Limb (tissue), 2 donors: ENCODE measurements around the gene NFKB1.
"Not testable (repeated sequence)": the region's sequence is repeated elsewhere in the genome, so short reads cannot be mapped to it uniquely, and the experiment has no call there.

Source experiments
- DNase-seq, 2 donors: peaks; one replicate each; pipeline ENCODE4 v3.0.0-alpha.2; 2016; ENCODE audit errors: extremely low spot score in 2 of 2

NFKB1 gene

DNA sequence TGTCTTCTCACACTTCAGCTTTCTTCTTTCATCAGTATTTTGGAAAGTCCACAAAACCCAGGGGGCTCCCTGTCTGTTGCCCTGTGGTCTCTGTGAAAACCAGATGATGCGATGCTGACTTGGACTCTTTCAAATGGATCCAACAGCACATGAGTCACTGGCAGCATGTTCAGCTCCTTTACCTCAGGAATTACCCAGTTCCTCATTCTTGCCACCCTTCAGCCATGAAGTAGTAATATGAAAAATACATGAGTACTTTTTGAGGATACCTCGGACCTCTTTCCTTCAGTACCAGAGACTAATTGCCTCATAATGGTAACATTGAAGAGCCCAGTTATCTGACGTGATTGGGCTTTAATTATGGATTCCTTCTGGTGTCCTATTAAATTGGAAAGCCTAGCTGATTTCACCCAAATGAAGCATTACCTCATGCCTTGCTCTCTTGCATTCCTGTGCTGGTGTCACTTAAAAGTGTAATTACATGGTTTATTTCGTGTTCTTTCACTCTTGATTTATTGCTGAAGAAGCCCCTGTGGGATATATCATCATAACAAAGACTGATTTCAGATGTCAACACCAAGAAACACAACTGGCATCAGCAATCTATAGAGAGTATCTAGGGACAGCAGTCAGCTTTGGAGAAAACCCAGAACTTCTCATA lies 63.4 kb downstream of the NFKB1 start:
- DNase-seq = no peak

GRCh38 chr4:102565696-102566095 lies 64.5 kb downstream of the NFKB1 start:
- DNase-seq = no peak

- no peak for DNase-seq
These were observed 65.3 kb downstream of the NFKB1 start for GRCh38 chr4:102566426-102566825.

DNA sequence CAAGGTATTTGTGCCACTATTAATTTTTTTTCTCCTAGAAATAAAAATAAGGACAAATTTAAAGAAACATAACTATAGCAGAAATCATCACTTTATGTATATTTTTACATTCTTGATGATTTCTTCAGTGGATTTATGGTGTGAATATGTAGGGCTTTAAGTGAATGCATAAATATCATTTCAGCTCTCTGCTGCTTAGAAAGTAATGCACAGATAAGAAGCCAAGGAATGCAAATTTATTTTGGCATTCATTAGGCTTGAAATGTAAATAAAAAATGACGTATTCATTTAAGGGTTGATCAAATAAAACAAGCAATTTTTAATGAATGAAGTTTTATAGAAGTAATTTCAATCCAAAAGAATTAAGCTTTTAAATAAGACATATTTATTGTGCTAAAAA lies 66.3 kb downstream of the NFKB1 start:
- no peak for DNase-seq

DNA sequence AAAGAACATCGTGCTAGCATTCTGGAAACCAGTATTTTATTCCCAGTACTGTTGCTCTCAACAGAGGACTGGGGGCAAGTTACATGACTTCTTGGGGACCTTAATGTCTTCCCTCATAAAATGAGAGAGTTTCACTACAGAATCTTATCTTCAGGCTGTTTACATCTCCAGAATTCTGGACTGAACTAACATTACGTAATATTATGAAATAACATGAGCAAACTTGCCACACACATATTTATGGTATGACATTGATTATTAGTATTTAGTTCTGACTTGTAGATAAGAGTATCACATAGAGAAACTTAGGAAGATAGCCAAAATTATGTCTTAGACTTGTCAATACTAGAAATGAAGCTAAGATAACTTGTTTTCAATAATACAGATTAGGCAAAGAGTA lies 68.0 kb downstream of the NFKB1 start:
- DNase-seq = no peak

DNA sequence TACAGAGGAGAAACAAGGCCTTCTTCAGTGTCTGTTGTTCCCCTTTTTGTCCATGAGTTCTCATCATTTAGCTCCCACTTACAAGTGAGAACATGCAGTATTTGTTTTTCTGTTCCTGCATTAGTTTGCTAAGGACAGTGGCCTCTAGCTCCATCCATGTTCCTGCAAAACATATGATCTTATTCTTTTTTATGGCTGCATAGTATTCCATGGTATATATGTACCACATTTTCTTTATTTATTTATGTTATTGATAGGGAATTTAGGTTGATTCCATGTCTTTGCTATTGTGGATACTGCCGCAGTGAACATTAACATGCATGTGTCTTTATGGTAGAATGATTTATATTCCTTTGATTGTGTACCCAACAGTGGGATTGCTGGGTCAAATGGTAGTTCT lies 69.1 kb downstream of the NFKB1 start:
- not testable (repeated sequence) for DNase-seq

GRCh38 chr4:102572452-102572851 lies 71.3 kb downstream of the NFKB1 start:
- DNase-seq = no peak

- no peak for DNase-seq
These were observed 73.2 kb downstream of the NFKB1 start for GRCh38 chr4:102574317-102574716.

GRCh38 chr4:102575369-102576129 lies 74.4 kb downstream of the NFKB1 start:
- no peak for DNase-seq

- DNase-seq = no peak
These were observed 77.1 kb downstream of the NFKB1 start for GRCh38 chr4:102578270-102578669.

GRCh38 chr4:102578819-102579218 lies 77.7 kb downstream of the NFKB1 start:
- no peak for DNase-seq

DNA sequence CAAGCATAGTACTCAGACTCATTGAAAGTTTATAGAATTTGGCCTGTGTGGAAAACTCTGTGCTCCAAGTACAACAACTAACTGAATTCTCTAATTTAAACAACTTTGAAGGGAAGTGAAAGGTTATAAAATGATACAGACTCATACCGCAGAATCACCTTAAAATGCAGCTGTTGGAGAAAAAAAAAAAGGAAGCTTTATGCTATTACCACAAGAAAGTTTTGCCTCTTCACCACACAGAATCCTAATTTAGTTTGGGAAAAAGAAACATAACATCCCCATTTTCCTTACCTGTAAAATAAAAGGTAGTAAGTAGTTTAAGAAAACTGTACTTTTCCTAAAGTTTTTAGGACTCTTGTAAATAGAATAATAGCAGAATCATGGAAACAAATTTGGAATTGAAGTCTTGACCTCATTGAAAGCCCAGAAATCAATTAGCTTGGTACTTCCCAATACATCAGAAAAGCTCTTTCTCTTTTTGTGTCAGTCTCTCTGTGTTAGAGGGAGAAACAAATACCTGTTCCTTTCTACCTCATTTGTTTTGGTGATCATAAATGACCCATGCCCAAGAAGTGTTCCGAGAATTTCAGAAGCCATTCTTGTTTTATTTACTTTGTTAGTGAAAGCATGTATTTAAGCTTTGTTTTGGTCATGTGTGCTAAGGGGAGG lies 78.8 kb downstream of the NFKB1 start:
- DNase-seq = no peak

DNA sequence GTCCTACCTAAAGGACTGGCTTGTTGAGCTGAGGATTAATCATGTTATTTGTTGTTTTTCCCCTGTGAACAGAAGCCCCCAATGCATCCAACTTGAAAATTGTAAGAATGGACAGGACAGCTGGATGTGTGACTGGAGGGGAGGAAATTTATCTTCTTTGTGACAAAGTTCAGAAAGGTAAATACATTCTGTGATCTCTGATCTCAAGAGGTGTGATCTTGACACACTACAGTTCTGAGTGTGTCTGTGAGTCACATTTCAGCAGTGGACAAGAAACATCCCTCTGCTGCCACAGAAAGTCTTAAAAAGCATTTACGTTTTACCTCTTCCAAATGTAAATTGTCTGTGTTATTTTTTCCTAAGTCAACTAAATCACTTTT lies 79.3 kb downstream of the NFKB1 start:
- DNase-seq = no peak

GRCh38 chr4:102584091-102584490 lies 82.9 kb downstream of the NFKB1 start:
- no peak for DNase-seq

DNA sequence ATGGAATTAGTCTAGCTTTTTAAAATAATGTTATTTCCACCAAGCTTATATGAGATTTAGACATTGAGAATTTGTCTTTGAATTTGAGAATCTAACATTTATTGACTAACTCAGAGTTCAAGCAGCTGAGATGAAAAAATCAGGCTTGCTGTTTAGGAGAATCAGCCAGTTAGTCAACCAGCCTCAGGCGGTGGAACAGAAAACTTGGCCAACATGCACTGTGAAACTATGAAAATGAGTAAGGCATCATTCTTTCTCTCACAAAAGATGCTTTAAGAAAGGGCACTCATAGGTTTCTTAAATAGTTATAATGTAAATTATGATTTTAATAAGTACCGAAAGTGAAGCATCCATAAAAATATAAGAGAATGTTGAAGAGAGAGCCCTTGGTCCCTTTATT lies 84.2 kb downstream of the NFKB1 start:
- no peak for DNase-seq

GRCh38 chr4:102586002-102586643 lies 85.0 kb downstream of the NFKB1 start:
- no peak for DNase-seq

DNA sequence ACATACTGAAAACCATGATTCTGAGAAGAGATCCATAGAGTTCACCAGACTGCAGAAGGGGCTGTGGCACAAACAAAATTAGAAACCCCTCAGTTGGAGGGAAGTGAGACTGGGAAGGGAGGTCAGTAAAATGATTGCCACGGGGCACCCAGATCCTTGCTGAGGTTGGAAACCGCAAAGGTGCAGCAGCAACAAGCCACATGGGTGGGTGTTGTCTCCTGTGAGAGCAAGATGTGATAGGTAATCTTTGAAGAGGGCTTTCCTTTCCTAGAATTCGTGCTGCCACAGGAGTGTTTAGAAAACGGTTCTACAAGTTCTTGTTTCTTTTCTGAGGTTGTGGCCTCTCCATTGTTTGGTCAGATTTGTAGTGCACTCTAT lies 85.5 kb downstream of the NFKB1 start:
- no peak for DNase-seq

- no peak for DNase-seq
These were observed 88.6 kb downstream of the NFKB1 start for GRCh38 chr4:102589743-102590142.

DNA sequence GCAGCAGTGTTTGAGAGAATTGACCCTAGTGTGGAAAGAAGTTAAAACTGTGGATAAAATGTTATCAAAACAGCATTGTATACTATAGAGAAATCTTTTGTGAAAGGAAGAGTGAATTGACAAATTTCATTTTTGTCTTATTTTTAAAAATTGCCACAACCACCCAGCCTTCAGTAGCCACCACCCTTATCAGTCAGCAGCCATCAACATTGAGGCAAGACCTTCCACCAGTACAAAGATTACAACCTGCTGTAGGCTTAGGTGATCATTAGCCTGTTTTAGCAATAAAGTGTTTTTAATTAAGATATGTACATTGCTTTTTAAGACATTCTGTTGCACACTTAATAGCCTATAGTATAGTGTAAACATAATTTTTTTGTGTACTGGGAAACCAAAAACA lies 91.1 kb downstream of the NFKB1 start:
- no peak for DNase-seq

DNA sequence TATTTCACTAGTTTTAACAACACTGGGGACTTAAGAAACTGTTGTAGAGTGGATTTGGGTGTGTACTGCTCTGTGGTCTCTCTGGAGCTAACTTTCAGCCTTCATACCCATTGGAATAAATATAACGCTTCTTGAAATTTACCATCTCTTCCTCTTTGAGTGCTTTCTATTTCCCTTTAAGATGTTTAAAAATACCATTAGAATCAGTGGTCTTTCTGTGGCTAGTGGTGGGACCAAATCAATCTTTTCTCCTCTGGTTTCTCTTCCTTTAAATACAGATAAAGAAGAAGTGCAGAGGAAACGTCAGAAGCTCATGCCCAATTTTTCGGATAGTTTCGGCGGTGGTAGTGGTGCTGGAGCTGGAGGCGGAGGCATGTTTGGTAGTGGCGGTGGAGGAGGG lies 92.0 kb downstream of the NFKB1 start:
- no peak for DNase-seq

DNA sequence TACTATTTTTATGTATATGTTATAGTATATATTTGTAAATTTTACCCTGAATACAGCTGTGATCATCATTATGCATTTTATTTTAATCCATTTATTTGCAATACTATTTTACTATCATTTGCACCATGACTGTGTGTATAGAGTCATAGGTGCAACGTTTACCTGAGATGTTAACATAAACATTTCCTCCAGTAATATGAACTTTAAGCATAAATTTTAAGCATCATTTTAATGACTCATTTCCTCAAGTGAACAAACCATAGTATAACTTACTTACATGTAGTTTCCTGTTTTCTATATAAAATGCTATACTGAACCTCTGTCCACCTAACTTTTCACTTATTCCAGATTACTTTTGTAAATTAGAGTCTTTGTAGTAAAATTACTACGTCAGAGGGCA lies 92.8 kb downstream of the NFKB1 start:
- DNase-seq = no peak

DNA sequence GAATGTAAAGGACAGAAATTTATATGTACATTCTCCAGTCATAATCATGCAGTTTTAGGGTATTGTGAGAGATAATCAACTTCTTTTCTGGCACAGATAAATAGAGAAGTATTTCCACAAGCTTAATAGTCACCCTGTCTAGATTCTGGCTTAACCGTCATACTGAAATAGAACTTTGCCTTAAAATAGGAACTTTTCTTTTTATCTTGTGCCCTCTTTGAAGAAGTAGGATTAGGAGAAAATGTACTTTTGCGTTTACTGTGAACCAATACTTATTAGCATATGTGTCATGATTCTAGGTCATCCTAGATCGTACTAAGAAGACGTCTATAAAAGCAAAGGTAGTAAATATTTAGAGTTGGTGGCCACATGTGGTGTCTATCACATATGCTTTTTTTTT lies 95.4 kb downstream of the NFKB1 start:
- no peak for DNase-seq
